ENCODE results near the gene TOMM20. TPM values are rescaled to one million over a fixed set of nuclear protein-coding genes. Genes with fewer than 3 reads are reported as not detected.

TOMM20 gene
- total RNA-seq, 1 experiment from 2014 or later, result 197 TPM

DNA sequence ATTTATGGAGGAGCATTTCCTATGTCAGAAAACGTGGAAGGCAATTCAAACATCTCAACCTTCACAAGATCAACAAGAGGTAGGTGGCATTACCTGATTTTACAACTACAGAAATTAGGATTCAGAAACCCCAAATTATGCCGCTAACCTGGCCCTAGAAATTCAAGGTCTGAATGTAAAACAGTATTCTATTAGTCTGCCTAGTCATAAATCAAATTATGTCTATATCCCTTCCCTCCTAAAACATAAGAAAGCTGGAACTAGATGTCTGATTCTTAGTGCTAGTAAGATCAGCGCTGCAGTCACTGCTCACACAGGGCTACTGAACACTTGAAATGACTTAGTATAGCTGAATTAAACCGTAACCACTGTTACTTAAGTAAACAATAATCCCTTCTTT lies 1.4 kb downstream of the TOMM20 start:
- Histone ChIP-seq H3K56ac (ENCODE audit: insufficient read length, low read depth, low read length) (no peak overlapping the region), H3K9me3 (ENCODE audit: control insufficient read depth, low read depth, low read length) (no peaks in the 10 kb centered on the region), H3K23me2 (ENCODE audit: insufficient read length, low read depth, low read length, poor library complexity, severe bottlenecking) (peaks cover 4% of the 10 kb centered on the region), H2BK5ac (ENCODE audit: insufficient read length, low read length) (no peak overlapping the region), H3K27ac (ENCODE audit: insufficient read length, low read depth, low read length) (no peak overlapping the region), H4K91ac (ENCODE audit: insufficient read length, low read depth, low read length) (no peak overlapping the region), H2BK20ac (ENCODE audit: low read depth, low read length, poor library complexity, severe bottlenecking) (no peak overlapping the region), H2BK120ac (ENCODE audit: low read depth, low read length, poor library complexity, severe bottlenecking) (no peak overlapping the region), H3T11ph (ENCODE audit: low read length) (no peak overlapping the region), H3K79me2 (ENCODE audit: insufficient read depth, low read length) (peaks cover 51% of the 10 kb centered on the region), H2AK5ac (ENCODE audit: insufficient read length, low read length) (no peak overlapping the region), H4K20me1 (ENCODE audit: control insufficient read depth, insufficient read depth, insufficient read length) (no peaks in the 10 kb centered on the region), H3K4me2 (ENCODE audit: insufficient read depth, insufficient read length, low read length) (peak overlapping the region; percentile 77), H3K27me3 (ENCODE audit: insufficient read depth, low read length) (no peaks in the 10 kb centered on the region), H2BK12ac (ENCODE audit: insufficient read length, low read depth, low read length) (no peak overlapping the region), H4K5ac (ENCODE audit: insufficient read length, low read depth, low read length) (no peak overlapping the region), H3K23ac (ENCODE audit: insufficient read length, low read depth, low read length) (no peak overlapping the region), H2BK15ac (ENCODE audit: low read depth, low read length) (no peak overlapping the region), H3K4ac (ENCODE audit: low read depth, low read length) (no peak overlapping the region), H4K8ac (replicated peaks; ENCODE audit: insufficient read length, low read depth, low read length) (no peak overlapping the region), H3K4me1 (ENCODE audit: insufficient read depth, low read length) (no peaks in the 10 kb centered on the region), H3K9ac (ENCODE audit: extremely low read depth, insufficient read length, low read length) (peak overlapping the region; percentile 96), H2AFZ (ENCODE audit: low read length) (no peak overlapping the region), H3K14ac (ENCODE audit: insufficient read depth, low read length) (no peak overlapping the region), H3K79me1 (ENCODE audit: insufficient read depth, low read depth, low read length, poor library complexity, severe bottlenecking) (no peaks in the 10 kb centered on the region), H3K18ac (ENCODE audit: insufficient read length, low read depth, low read length) (no peak overlapping the region)
- WGBS (ENCODE audit: extremely low coverage, insufficient read length, low lambda C conversion rate), result no CpG with 5 or more reads among the region's 4 CpGs
- no peak for DNase-seq
- peaks cover 35 to 60% (median 52%) of the 10 kb centered on the region in 3 experiments for H3K36me3 Mint-ChIP-seq (ENCODE audit: insufficient read depth in 1 of 3, low read depth in 3 of 3)
- TF ChIP-seq CTCF (conservative IDR thresholded peaks at IDR 0.05), result no peak
- peak overlapping the region; percentile 97 to 99 for H3K4me3 Mint-ChIP-seq
- H3K27ac Mint-ChIP-seq, result peak overlapping the region in 2 of 3 experiments; percentile 71 to 99; a peak in 3 of 7 replicates
- peaks cover 20 to 27% of the 10 kb centered on the region in 2 experiments for H3K4me1 Mint-ChIP-seq
- 0 out of 5 replicates have a peak, but pooled peaks cover 0 to 3% of the 10 kb centered on the region in 2 experiments for H3K9me3 Mint-ChIP-seq
- H3K27me3 Mint-ChIP-seq (ENCODE audit: low read depth), result no peaks in the 10 kb centered on the region

All from H9 (cell line).